Breast epithelium (tissue), 3 donors: ENCODE data around the gene PDZRN3.

Experiments used
- CTCF ChIP-seq, 3 donors: fragments of 450-650 bp; IDR thresholded peaks; one replicate each; pipeline ENCODE4 v1.5.1; 2016 to 2017; ENCODE audit warnings: antibody characterized with exemption in 3 of 3, mild to moderate bottlenecking in 3 of 3, moderate library complexity in 3 of 3
- POLR2A ChIP-seq: fragments of 450-650 bp; IDR thresholded peaks from one replicate; pipeline ENCODE4 v1.6.1; 2016; ENCODE audit warnings: antibody characterized with exemption, mild to moderate bottlenecking, moderate library complexity

DNA sequence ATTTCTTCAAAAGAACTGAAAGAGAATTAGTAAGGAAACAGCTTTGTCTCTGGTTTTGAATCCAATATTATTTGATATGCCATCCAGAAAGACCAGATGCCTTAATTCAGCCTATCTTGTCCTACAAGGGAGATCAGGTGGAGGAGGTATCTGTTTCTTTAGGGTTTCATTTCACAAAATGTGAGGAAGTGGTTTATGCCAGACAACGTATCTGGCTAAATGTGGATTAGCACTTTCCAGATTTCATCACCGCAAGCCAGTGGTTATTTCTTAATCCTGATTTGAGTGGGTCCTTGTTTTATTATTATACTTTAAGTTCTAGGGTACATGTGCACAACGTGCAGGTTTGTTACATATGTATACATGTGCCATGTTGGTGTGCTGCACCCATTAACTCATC is 292.2 kb downstream of the PDZRN3 start:
- no peak for TF ChIP-seq CTCF (IDR thresholded peaks at IDR 0.05)
- TF ChIP-seq POLR2A, result no peak
